Epithelial cell of prostate (primary cell): ENCODE results near the gene TMEM181.
"Not testable (repeated sequence)": the region's sequence is repeated elsewhere in the genome, so short reads cannot be mapped to it uniquely, and the experiment has no call there.

Experiments used
- DNase-seq: peaks from one replicate; pipeline ENCODE4 v3.0.0-alpha.2; 2011; ENCODE audit warnings: low read depth, low spot score
- H3K27ac ChIP-seq: fragments of 450-650 bp; 2 replicates; pipeline ENCODE4 v1.5.1; 2017; ENCODE audit warnings: mild to moderate bottlenecking

The TMEM181 gene

GRCh38 chr6:158586652-158587051 lies 26.8 kb downstream of the TMEM181 start:
- H3K27ac ChIP-seq, result no peak overlapping the region
- no peak for DNase-seq

GRCh38 chr6:158589366-158589765 lies 29.5 kb downstream of the TMEM181 start:
- no peak for DNase-seq
- H3K27ac ChIP-seq, result no peak overlapping the region

- no peak for DNase-seq
These were observed 31.4 kb downstream of the TMEM181 start for GRCh38 chr6:158591134-158591809.

GRCh38 chr6:158591810-158592209 lies 31.9 kb downstream of the TMEM181 start:
- DNase-seq, result no peak

More at GRCh38 chr6:158591134-158591809, 31.4 kb downstream of the TMEM181 start:
- H3K27ac ChIP-seq, result no peak overlapping the region

GRCh38 chr6:158593670-158594069 lies 33.8 kb downstream of the TMEM181 start:
- no peak for DNase-seq
- H3K27ac ChIP-seq, result no peak overlapping the region

More at GRCh38 chr6:158591810-158592209, 31.9 kb downstream of the TMEM181 start:
- H3K27ac ChIP-seq, result no peak overlapping the region

- DNase-seq, result no peak
- no peak overlapping the region for H3K27ac ChIP-seq
These were observed 35.3 kb downstream of the TMEM181 start for GRCh38 chr6:158595223-158595622.

- no peak for DNase-seq
- H3K27ac ChIP-seq, result no peak overlapping the region
These were observed 37.0 kb downstream of the TMEM181 start for GRCh38 chr6:158596861-158597260.

- DNase-seq, result no peak
- no peak overlapping the region for H3K27ac ChIP-seq
These were observed 37.7 kb downstream of the TMEM181 start for GRCh38 chr6:158597565-158597964.

GRCh38 chr6:158599635-158600034 lies 39.7 kb downstream of the TMEM181 start:
- no peak overlapping the region for H3K27ac ChIP-seq
- no peak for DNase-seq

GRCh38 chr6:158603261-158604047 lies 43.6 kb downstream of the TMEM181 start:
- no peak overlapping the region for H3K27ac ChIP-seq
- no peak for DNase-seq

GRCh38 chr6:158604048-158604406 lies 44.1 kb downstream of the TMEM181 start:
- DNase-seq, result no peak
- no peak overlapping the region for H3K27ac ChIP-seq

- DNase-seq, result no peak
- H3K27ac ChIP-seq, result no peak overlapping the region
These were observed 45.5 kb downstream of the TMEM181 start for GRCh38 chr6:158605266-158605878.

- H3K27ac ChIP-seq, DNase-seq: not testable (repeated sequence)
These were observed 46.1 kb downstream of the TMEM181 start for GRCh38 chr6:158606011-158606410.

GRCh38 chr6:158606935-158607334 lies 47.0 kb downstream of the TMEM181 start:
- no peak for DNase-seq
- no peak overlapping the region for H3K27ac ChIP-seq

GRCh38 chr6:158607411-158608170 lies 47.7 kb downstream of the TMEM181 start:
- no peak overlapping the region for H3K27ac ChIP-seq
- DNase-seq, result no peak

GRCh38 chr6:158608221-158608620 lies 48.3 kb downstream of the TMEM181 start:
- no peak overlapping the region for H3K27ac ChIP-seq
- DNase-seq, result no peak

- DNase-seq, result no peak
- no peak overlapping the region for H3K27ac ChIP-seq
These were observed 49.7 kb downstream of the TMEM181 start for GRCh38 chr6:158609455-158610155.

- DNase-seq, result no peak
- no peak overlapping the region for H3K27ac ChIP-seq
These were observed 50.6 kb downstream of the TMEM181 start for GRCh38 chr6:158610319-158610968.

GRCh38 chr6:158611039-158611438 lies 51.1 kb downstream of the TMEM181 start:
- H3K27ac ChIP-seq, result peak overlapping the region; percentile 3
- DNase-seq, result no peak
